Vagina (tissue), 2 donors: ENCODE measurements around the gene APP. TPM values are rescaled to one million over a fixed set of nuclear protein-coding genes. Genes with fewer than 3 reads are reported as not detected.

ENCODE experiments used
- DNase-seq, 2 donors: peaks; one replicate each; pipeline ENCODE4 v3.0.0-alpha.2; 2017; ENCODE audit errors: extremely low spot score in 2 of 2
- H3K27ac ChIP-seq: fragments of 200-600 bp; sonication (generic); one replicate; pipeline ENCODE4 v1.5.1; 2019
- H3K27me3 ChIP-seq: fragments of 200-600 bp; sonication (generic); one replicate; pipeline ENCODE4 v1.5.1; 2019
- H3K36me3 ChIP-seq, 2 donors: fragments of 200-600 bp; sonication (generic); one replicate each; pipeline ENCODE4 v1.5.1; 2017 to 2019
- H3K4me1 ChIP-seq: fragments of 200-600 bp; sonication (generic); one replicate; pipeline ENCODE4 v1.5.1; 2019
- H3K4me3 ChIP-seq, 2 donors: fragments of 200-600 bp; sonication (generic); 1 replicate in 1 of 2; 2 replicates in 1 of 2; pipeline ENCODE4 v1.5.1; 2016 to 2019
- H3K9me3 ChIP-seq: fragments of 200-600 bp; sonication (generic); one replicate; pipeline ENCODE4 v1.5.1; 2019
- CTCF ChIP-seq, 3 experiments: fragments of 450-650 bp in 2 of 3; fragments of 200-600 bp in 1 of 3; sonication (generic) in 1 of 3; IDR thresholded peaks; one replicate each; pipeline ENCODE4 v1.5.1; 2017 to 2019; ENCODE audit warnings: antibody characterized with exemption in 3 of 3, mild to moderate bottlenecking in 2 of 3, moderate library complexity in 2 of 3
- POLR2A ChIP-seq, 2 donors: fragments of 450-650 bp; IDR thresholded peaks; one replicate each; pipeline ENCODE4 v1.6.1; 2017; ENCODE audit warnings: antibody characterized with exemption in 2 of 2, mild to moderate bottlenecking in 2 of 2, moderate library complexity in 2 of 2
- POLR2AphosphoS5 ChIP-seq, 2 donors: sonication (generic); formaldehyde crosslinking; IDR thresholded peaks; one replicate each; pipeline ENCODE4 v1.9.0; 2017; ENCODE audit warnings: antibody characterized with exemption in 2 of 2, mild to moderate bottlenecking in 2 of 2, low read depth in 1 of 2; ENCODE audit not compliant: insufficient read depth in 1 of 2
- intact Hi-C: fragments of 100-400 bp; cut with DNase I; formaldehyde crosslinking; loops from one replicate; pipeline ENCODE4 v1.15.1; 2023
- total RNA-seq: library from RNA; depleted of rRNA; stranded (reverse); fragments of >200 nt; gene quantifications from one replicate; pipeline ENCODE4 v1.2.3, GENCODE V29; 2016

The APP gene
- total RNA-seq, 1 donor from 2014 or later = 315 TPM

- no peaks in the 10 kb centered on the region for H3K4me1 ChIP-seq
- no peaks in the 10 kb centered on the region for H3K9me3 ChIP-seq
- H3K27me3 ChIP-seq = no peaks in the 10 kb centered on the region
- no peaks in the 10 kb centered on the region for H3K36me3 ChIP-seq
- no peak overlapping the region for H3K4me3 ChIP-seq
- no peak overlapping the region for H3K27ac ChIP-seq
- intact Hi-C loops = no loop called here
- no peak for DNase-seq
- TF ChIP-seq CTCF (IDR thresholded peaks at IDR 0.05) (no peak), POLR2A (IDR thresholded peaks at IDR 0.05) (no peak), POLR2AphosphoS5 (IDR thresholded peaks at IDR 0.05; ENCODE audit: insufficient read depth in 1 of 2, low read depth in 1 of 2) (no peak)
Observed at GRCh38 chr21:26003404-26003803, 167.2 kb downstream of the APP start.

- no peak for DNase-seq
- intact Hi-C loops = no loop called here
- Histone ChIP-seq H3K4me1 (no peaks in the 10 kb centered on the region), H3K27me3 (no peaks in the 10 kb centered on the region), H3K9me3 (no peaks in the 10 kb centered on the region), H3K27ac (no peak overlapping the region), H3K4me3 (no peak overlapping the region), H3K36me3 (no peaks in the 10 kb centered on the region)
- TF ChIP-seq POLR2A (IDR thresholded peaks at IDR 0.05) = no peak
- no peak for TF ChIP-seq CTCF (IDR thresholded peaks at IDR 0.05)
Observed at GRCh38 chr21:26001356-26001755, 169.2 kb downstream of the APP start.

GRCh38 chr21:25999921-26000582, 170.5 kb downstream of the APP start:
- no peaks in the 10 kb centered on the region for H3K9me3 ChIP-seq
- TF ChIP-seq POLR2A (IDR thresholded peaks at IDR 0.05) (no peak), CTCF (IDR thresholded peaks at IDR 0.05) (no peak), POLR2AphosphoS5 (IDR thresholded peaks at IDR 0.05; ENCODE audit: insufficient read depth in 1 of 2, low read depth in 1 of 2) (no peak)
- no peaks in the 10 kb centered on the region for H3K4me1 ChIP-seq
- no peak for DNase-seq
- no peak overlapping the region for H3K4me3 ChIP-seq
- H3K36me3 ChIP-seq = no peaks in the 10 kb centered on the region
- H3K27ac ChIP-seq = no peak overlapping the region
- no peaks in the 10 kb centered on the region for H3K27me3 ChIP-seq
- intact Hi-C loops = no loop called here

DNA sequence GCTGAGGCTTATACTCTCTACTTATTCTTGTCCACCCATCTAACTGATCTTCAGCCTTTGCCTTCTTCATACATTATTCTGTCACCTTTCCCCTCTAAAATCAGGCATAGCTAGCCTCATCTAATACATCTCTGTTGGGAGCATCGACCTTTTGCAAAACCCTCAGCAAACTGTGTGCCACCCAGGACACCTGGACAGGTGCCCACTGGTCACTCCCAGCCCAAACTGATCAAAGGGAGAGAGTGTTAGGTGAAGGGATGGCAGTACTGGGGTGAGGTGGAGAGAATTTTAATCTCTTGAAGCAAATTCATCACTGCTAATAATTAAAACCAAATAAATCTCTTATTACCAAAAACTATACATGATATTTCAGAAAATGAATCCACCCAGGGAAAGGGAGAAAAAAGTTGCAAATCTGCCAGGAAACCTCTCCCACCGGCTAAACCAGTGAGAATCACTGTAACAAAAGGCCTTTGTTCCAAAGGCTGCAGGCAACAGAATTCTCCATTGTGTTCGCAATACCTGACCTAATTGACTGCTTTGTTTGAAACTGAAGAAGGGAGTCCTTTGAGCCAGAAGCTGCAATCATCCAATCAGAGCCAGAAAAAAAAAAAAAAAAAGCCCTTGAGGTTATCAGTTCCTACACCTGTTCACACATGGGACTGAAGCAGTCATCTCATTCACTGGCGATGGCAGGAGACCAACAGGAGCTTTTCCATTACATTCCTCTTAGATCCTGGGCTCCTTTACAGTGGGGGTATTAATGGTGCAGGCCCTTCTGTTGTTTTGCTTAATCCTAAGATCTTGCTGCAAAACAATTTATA, 172.6 kb downstream of the APP start:
- no peaks in the 10 kb centered on the region for H3K9me3 ChIP-seq
- no peak overlapping the region for H3K4me3 ChIP-seq
- no peak overlapping the region for H3K27ac ChIP-seq
- no peak for DNase-seq
- no peaks in the 10 kb centered on the region for H3K27me3 ChIP-seq
- intact Hi-C loops = no loop called here
- no peaks in the 10 kb centered on the region for H3K36me3 ChIP-seq
- H3K4me1 ChIP-seq = no peaks in the 10 kb centered on the region
- no peak for TF ChIP-seq POLR2AphosphoS5 (IDR thresholded peaks at IDR 0.05; ENCODE audit: insufficient read depth in 1 of 2, low read depth in 1 of 2)

DNA sequence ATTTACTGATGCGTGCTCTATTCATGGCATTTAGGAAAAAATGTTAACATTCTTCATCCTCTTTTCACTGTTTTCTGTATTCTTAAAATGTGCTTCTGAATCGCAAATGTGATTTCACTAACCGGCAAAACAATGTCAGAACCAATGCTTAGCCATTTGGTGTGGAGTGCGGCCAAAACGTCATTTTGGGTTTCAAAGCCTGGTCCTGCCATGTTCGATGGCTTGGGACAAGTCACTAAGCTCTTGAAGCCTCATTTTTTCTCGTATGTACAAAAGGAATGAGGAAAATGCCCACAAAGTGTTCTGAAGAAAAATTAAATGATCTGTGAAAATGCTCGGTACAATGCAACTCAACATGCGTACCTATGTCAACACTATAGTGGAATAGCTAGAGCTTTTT, 175.3 kb downstream of the APP start:
- no peak overlapping the region for H3K27ac ChIP-seq
- no peaks in the 10 kb centered on the region for H3K36me3 ChIP-seq
- DNase-seq = no peak
- intact Hi-C loops = no loop called here
- no peak overlapping the region for H3K4me3 ChIP-seq
- no peaks in the 10 kb centered on the region for H3K27me3 ChIP-seq
- no peaks in the 10 kb centered on the region for H3K9me3 ChIP-seq
- TF ChIP-seq POLR2AphosphoS5 (IDR thresholded peaks at IDR 0.05; ENCODE audit: insufficient read depth in 1 of 2, low read depth in 1 of 2) = no peak
- TF ChIP-seq CTCF (IDR thresholded peaks at IDR 0.05) = no peak
- TF ChIP-seq POLR2A (IDR thresholded peaks at IDR 0.05) = no peak
- H3K4me1 ChIP-seq = no peaks in the 10 kb centered on the region
